CD14-positive monocyte (primary cell): ENCODE data around the gene UGT2B17. TPM values are rescaled to one million over a fixed set of nuclear protein-coding genes. Genes with fewer than 3 reads are reported as not detected.
"Not testable (repeated sequence)": the region's sequence is repeated elsewhere in the genome, so short reads cannot be mapped to it uniquely, and the experiment has no call there.

ENCODE experiments used
- DNase-seq, 3 donors: peaks; one replicate each; pipeline ENCODE4 v3.0.0-alpha.2; 2011 to 2022
- H2AFZ ChIP-seq: 2 replicates; pipeline ENCODE4 v1.6.0; 2012; ENCODE audit warnings: mild to moderate bottlenecking, low read depth, low read length, inconsistent platforms; ENCODE audit not compliant: insufficient read depth, poor library complexity, severe bottlenecking
- H3K27ac ChIP-seq, 2 donors: 1 replicate in 1 of 2; 2 replicates in 1 of 2; pipeline ENCODE4 v1.5.1; 2012 to 2013; ENCODE audit warnings: low read length in 2 of 2, control low read depth in 1 of 2, inconsistent platforms in 1 of 2, low read depth in 1 of 2, mild to moderate bottlenecking in 1 of 2
- H3K27me3 ChIP-seq, 2 donors: one replicate each; pipeline versions ENCODE4 v1.6.0 to v1.6.1; 2011 to 2013; ENCODE audit warnings: low read length in 2 of 2; ENCODE audit not compliant: control insufficient read depth in 2 of 2, insufficient read depth in 2 of 2
- H3K36me3 ChIP-seq, 2 donors: replicated peaks in 1 of 2; 1 replicate in 1 of 2; 2 replicates in 1 of 2; pipeline versions ENCODE4 v1.5.1 to v1.6.1; 2012 to 2013; ENCODE audit warnings: low read length in 2 of 2, control low read depth in 1 of 2, inconsistent platforms in 1 of 2, mild to moderate bottlenecking in 1 of 2; ENCODE audit not compliant: insufficient read depth in 2 of 2, control insufficient read depth in 1 of 2
- H3K4me1 ChIP-seq, 2 donors: 1 replicate in 1 of 2; 2 replicates in 1 of 2; pipeline versions ENCODE4 v1.5.1 to v1.6.1; 2012 to 2013; ENCODE audit warnings: low read length in 2 of 2, control low read depth in 1 of 2, inconsistent platforms in 1 of 2, mild to moderate bottlenecking in 1 of 2, moderate library complexity in 1 of 2; ENCODE audit not compliant: insufficient read depth in 2 of 2, control insufficient read depth in 1 of 2
- H3K4me2 ChIP-seq: replicated peaks from 2 replicates; pipeline ENCODE3; 2012; ENCODE audit warnings: low read length, moderate library complexity, mild to moderate bottlenecking; ENCODE audit not compliant: poor library complexity, severe bottlenecking; ENCODE audit errors: extremely low read depth
- H3K4me3 ChIP-seq, 3 experiments: fragments of 200-600 bp in 1 of 3; sonication (generic) in 1 of 3; replicated peaks in 1 of 3; 1 replicate in 2 of 3; 2 replicates in 1 of 3; pipeline ENCODE4 v1.5.1; 2011 to 2013; ENCODE audit warnings: low read length in 3 of 3, mild to moderate bottlenecking in 3 of 3, control low read depth in 2 of 3, low read depth in 2 of 3, inconsistent platforms in 1 of 3, moderate library complexity in 1 of 3
- H3K79me2 ChIP-seq: 2 replicates; pipeline ENCODE4 v1.6.0; 2012; ENCODE audit warnings: mild to moderate bottlenecking, control low read depth, inconsistent platforms, low read length, moderate library complexity; ENCODE audit not compliant: insufficient read depth
- H3K9ac ChIP-seq: 2 replicates; pipeline ENCODE4 v1.6.0; 2017; ENCODE audit warnings: low read length, mild to moderate bottlenecking; ENCODE audit not compliant: insufficient read depth, poor library complexity, severe bottlenecking
- H3K9me3 ChIP-seq, 2 donors: replicated peaks in 1 of 2; 1 replicate in 1 of 2; 2 replicates in 1 of 2; pipeline versions ENCODE4 v1.5.1 to v1.6.1; 2012 to 2013; ENCODE audit warnings: low read length in 2 of 2, control low read depth in 1 of 2; ENCODE audit not compliant: control insufficient read depth in 1 of 2, insufficient read depth in 1 of 2
- H4K20me1 ChIP-seq: 2 replicates; pipeline ENCODE4 v1.6.0; 2012; ENCODE audit warnings: mild to moderate bottlenecking, low read length, control low read depth, moderate library complexity; ENCODE audit not compliant: insufficient read depth
- H3K27ac Mint-ChIP-seq, 7 donors: one replicate each; pipeline ENCODE4 v1.8.0; 2020; ENCODE audit warnings: mild to moderate bottlenecking in 7 of 7, mixed read lengths in 7 of 7, moderate library complexity in 6 of 7, inconsistent platforms in 2 of 7
- H3K27me3 Mint-ChIP-seq, 3 donors: one replicate each; pipeline ENCODE4 v1.8.0; 2021 to 2022; ENCODE audit warnings: low read depth in 3 of 3, mild to moderate bottlenecking in 3 of 3, mixed read lengths in 3 of 3, moderate library complexity in 3 of 3, inconsistent platforms in 1 of 3
- H3K36me3 Mint-ChIP-seq, 2 donors: one replicate each; pipeline ENCODE4 v1.8.0; 2020; ENCODE audit warnings: mixed read lengths in 2 of 2, inconsistent platforms in 1 of 2, mild to moderate bottlenecking in 1 of 2
- H3K4me1 Mint-ChIP-seq: one replicate; pipeline ENCODE4 v1.8.0; 2020; ENCODE audit warnings: mild to moderate bottlenecking, mixed read lengths
- H3K4me3 Mint-ChIP-seq, 2 donors: one replicate each; pipeline ENCODE4 v1.8.0; 2020; ENCODE audit warnings: mild to moderate bottlenecking in 2 of 2, mixed read lengths in 2 of 2, moderate library complexity in 1 of 2
- H3K9me3 Mint-ChIP-seq, 7 donors: one replicate each; pipeline ENCODE4 v1.8.0; 2020 to 2022; ENCODE audit warnings: mixed read lengths in 7 of 7, mild to moderate bottlenecking in 6 of 7, moderate library complexity in 6 of 7, inconsistent platforms in 2 of 7
- WGBS: methylation state at CpG from one replicate; pipeline ENCODE4 v1.1.5; 2013; ENCODE audit warnings: missing lambda C conversion rate; ENCODE audit not compliant: insufficient coverage; 5-methylcytosine and 5-hydroxymethylcytosine counted together
- intact Hi-C, 2 donors: fragments of 100-400 bp; cut with micrococcal nuclease; formaldehyde crosslinking; loops; one replicate each; pipeline versions ENCODE4 v1.15.0 to v1.15.1; 2023
- polyA plus RNA-seq, 3 donors: library from polyadenylated mRNA; depleted of rRNA in 1 of 3; unstranded in 2 of 3; stranded (reverse) in 1 of 3; fragments of 300-500 nt in 2 of 3; fragments of >200 nt in 1 of 3; fragmentation: Illumina TruSeq in 2 of 3; gene quantifications; 1 replicate in 2 of 3; 2 replicates in 1 of 3; pipeline ENCODE4 v1.2.3, GENCODE V29; 2012 to 2021
- TF ChIP-seq, protein P1 (sequence below): fragments of 200-600 bp; IDR thresholded peaks from one replicate; pipeline ENCODE4 v1.8.0; 2022; ENCODE audit warnings: antibody characterized with exemption, mild to moderate bottlenecking

UGT2B17 gene
- polyA plus RNA-seq, 3 donors: not detected

DNA sequence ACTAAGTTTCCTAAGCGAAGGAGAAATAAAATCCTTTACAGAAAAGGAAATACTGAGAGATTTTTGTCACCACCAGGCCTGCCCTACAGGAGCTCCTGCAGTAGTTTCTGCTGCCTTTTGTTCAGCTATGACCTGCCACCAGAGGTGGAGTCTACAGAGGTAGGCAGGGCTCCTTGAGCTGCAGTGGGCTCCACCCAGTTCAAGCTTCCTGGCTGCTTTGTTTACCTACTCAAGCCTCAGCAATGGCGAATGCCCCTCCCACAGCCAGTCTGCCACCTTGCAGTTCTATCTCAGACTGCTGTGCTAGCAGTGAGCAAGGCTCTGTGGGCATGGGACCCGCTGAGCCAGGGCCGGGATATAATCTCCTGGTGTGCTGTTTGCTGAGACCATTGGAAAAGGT is 71.3 kb downstream of the UGT2B17 start:
- H4K20me1 ChIP-seq, H3K9me3 Mint-ChIP-seq, intact Hi-C loops, H3K36me3 ChIP-seq, H3K79me2 ChIP-seq, H3K27ac ChIP-seq, H3K4me1 ChIP-seq, H3K36me3 Mint-ChIP-seq, H2AFZ ChIP-seq, H3K4me1 Mint-ChIP-seq, H3K27ac Mint-ChIP-seq, H3K9ac ChIP-seq, H3K9me3 ChIP-seq, DNase-seq, H3K4me2 ChIP-seq, H3K4me3 Mint-ChIP-seq, H3K4me3 ChIP-seq, H3K27me3 Mint-ChIP-seq, H3K27me3 ChIP-seq: not testable (repeated sequence)
- 80% methylated on average over 1 of the region's 4 CpGs for WGBS

DNA sequence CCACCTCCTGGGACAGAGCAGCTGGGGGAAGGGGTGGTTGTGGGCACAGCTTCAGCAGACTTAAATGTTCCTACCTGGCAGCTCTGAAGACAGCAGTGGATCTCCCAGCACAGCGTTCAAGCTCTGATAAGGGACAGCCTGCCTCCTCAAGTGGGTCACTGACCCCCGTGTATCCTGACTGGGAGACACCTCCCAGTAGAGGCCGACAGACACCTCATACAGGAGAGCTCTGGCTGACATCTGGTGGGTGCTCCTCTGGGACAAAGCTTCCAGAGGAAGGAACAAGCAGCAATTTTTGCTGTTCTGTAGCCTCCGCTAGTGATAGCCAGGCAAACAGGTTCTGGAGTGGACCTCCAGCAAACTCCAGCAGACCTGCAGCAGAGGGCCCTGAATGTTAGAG is 72.7 kb downstream of the UGT2B17 start:
- H2AFZ ChIP-seq, H3K4me2 ChIP-seq, H3K36me3 ChIP-seq, H3K27me3 Mint-ChIP-seq, H3K79me2 ChIP-seq, intact Hi-C loops, H3K4me1 Mint-ChIP-seq, H3K36me3 Mint-ChIP-seq, DNase-seq, H3K4me3 ChIP-seq, H3K4me1 ChIP-seq, H3K27me3 ChIP-seq, H3K9me3 ChIP-seq, H4K20me1 ChIP-seq, H3K27ac ChIP-seq, H3K9ac ChIP-seq, H3K4me3 Mint-ChIP-seq, H3K9me3 Mint-ChIP-seq: not testable (repeated sequence)
- H3K27ac Mint-ChIP-seq: peak overlapping the region in 3 of 7 donors; percentile 20 to 56 (median 41)
- 89% methylated on average over 3 of the region's 4 CpGs for WGBS

DNA sequence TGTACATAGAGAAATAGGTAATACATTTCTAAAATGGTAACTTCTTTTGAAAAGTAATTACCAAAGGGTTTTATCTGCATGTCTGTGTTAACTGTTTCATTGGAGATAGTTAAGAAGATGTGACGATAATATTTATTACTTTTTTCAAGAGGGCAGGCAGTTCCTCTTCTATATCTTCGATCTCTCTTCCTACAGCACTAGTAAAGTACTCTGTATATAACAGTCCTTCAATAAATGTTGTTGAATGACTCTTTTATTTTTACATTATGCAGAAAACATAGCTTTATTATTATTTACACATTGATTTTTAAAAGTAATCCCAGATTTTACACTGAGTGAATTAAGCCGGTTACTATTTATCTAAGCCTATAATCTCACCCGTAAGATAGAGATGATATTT is 77.1 kb downstream of the UGT2B17 start:
- Histone ChIP-seq H4K20me1 (no peaks in the 10 kb centered on the region), H2AFZ (no peak overlapping the region), H3K9me3 (no peaks in the 10 kb centered on the region), H3K4me1 (peaks cover 6 to 8% of the 10 kb centered on the region in 2 donors), H3K4me3 (no peak overlapping the region), H3K27me3 (no peaks in the 10 kb centered on the region), H3K4me2 (no peak overlapping the region), H3K36me3 (no peaks in the 10 kb centered on the region), H3K27ac (no peak overlapping the region), H3K9ac (no peak overlapping the region), H3K79me2 (no peaks in the 10 kb centered on the region)
- no peak for DNase-seq
- Mint-ChIP-seq H3K9me3 (peaks cover 0 to 4% (median 0%) of the 10 kb centered on the region in 7 donors), H3K36me3 (no peaks in the 10 kb centered on the region), H3K4me1 (peaks cover 11% of the 10 kb centered on the region), H3K4me3 (no peak overlapping the region), H3K27ac (no peak overlapping the region), H3K27me3 (no peaks in the 10 kb centered on the region)
- intact Hi-C loops: no loop called here
- TF ChIP-seq, protein P1, sequence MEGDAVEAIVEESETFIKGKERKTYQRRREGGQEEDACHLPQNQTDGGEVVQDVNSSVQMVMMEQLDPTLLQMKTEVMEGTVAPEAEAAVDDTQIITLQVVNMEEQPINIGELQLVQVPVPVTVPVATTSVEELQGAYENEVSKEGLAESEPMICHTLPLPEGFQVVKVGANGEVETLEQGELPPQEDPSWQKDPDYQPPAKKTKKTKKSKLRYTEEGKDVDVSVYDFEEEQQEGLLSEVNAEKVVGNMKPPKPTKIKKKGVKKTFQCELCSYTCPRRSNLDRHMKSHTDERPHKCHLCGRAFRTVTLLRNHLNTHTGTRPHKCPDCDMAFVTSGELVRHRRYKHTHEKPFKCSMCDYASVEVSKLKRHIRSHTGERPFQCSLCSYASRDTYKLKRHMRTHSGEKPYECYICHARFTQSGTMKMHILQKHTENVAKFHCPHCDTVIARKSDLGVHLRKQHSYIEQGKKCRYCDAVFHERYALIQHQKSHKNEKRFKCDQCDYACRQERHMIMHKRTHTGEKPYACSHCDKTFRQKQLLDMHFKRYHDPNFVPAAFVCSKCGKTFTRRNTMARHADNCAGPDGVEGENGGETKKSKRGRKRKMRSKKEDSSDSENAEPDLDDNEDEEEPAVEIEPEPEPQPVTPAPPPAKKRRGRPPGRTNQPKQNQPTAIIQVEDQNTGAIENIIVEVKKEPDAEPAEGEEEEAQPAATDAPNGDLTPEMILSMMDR: no peak
- no CpG with 5 or more reads among the region's 4 CpGs for WGBS
